K562 (cell line): ENCODE measurements around the gene HTR4. TPM values are rescaled to one million over a fixed set of nuclear protein-coding genes. Genes with fewer than 3 reads are reported as not detected.
A peak's percentile ranks its signal among the peaks of the same experiment; 100 is the strongest.

Experiments
- ATF3 ChIP-seq, 2 experiments: fragments of 450-650 bp in 1 of 2; sonication (generic) in 1 of 2; formaldehyde crosslinking in 1 of 2; IDR thresholded peaks in 1 of 2; conservative IDR thresholded peaks in 1 of 2; 2 replicates each; pipeline versions ENCODE4 v1.6.1 to v1.8.1; 2016 to 2023; ENCODE audit warnings: mild to moderate bottlenecking in 2 of 2, moderate library complexity in 2 of 2, inconsistent platforms in 1 of 2, missing genetic modification reagents in 1 of 2
- DACH1 ChIP-seq: fragments of 450-650 bp; IDR thresholded peaks from 2 replicates; pipeline ENCODE4 v1.6.1; 2018; ENCODE audit not compliant: partially characterized antibody
- FOXM1 ChIP-seq, 2 experiments: fragments of 450-650 bp in 1 of 2; sonication (generic) in 1 of 2; formaldehyde crosslinking in 1 of 2; IDR thresholded peaks; 2 replicates each; pipeline versions ENCODE4 v1.6.1 to v1.9.0; 2017 to 2022; ENCODE audit warnings: low read depth in 2 of 2, mild to moderate bottlenecking in 2 of 2, missing genetic modification reagents in 1 of 2, moderate library complexity in 1 of 2
- GTF2B ChIP-seq: IDR thresholded peaks from 2 replicates; pipeline ENCODE4 v1.6.1; 2011; ENCODE audit not compliant: insufficient read length; ENCODE audit errors: extremely low read depth
- KDM4B ChIP-seq, 2 experiments: fragments of 450-650 bp in 1 of 2; sonication (generic) in 1 of 2; IDR thresholded peaks; 2 replicates each; pipeline ENCODE4 v1.6.1; 2016 to 2017; ENCODE audit warnings: borderline replicate concordance in 2 of 2, antibody characterized with exemption in 1 of 2, low read depth in 1 of 2, mild to moderate bottlenecking in 1 of 2
- KLF10 ChIP-seq: fragments of 250-450 bp; sonication (Bioruptor Pico); IDR thresholded peaks from 2 replicates; pipeline ENCODE4 v1.6.1; 2021; ENCODE audit warnings: matching md5 sums
- NFYB ChIP-seq: IDR thresholded peaks from 2 replicates; pipeline ENCODE4 v1.6.1; 2011; ENCODE audit warnings: mild to moderate bottlenecking, moderate library complexity; ENCODE audit not compliant: insufficient read length; ENCODE audit errors: extremely low read depth
- OTX1 ChIP-seq: fragments of 450-650 bp; formaldehyde crosslinking; IDR thresholded peaks from 2 replicates; pipeline ENCODE4 v1.4.0; 2022; ENCODE audit warnings: mild to moderate bottlenecking
- POLR2AphosphoS5 ChIP-seq: IDR thresholded peaks from 2 replicates; pipeline ENCODE4 v1.6.1; 2011; ENCODE audit warnings: mild to moderate bottlenecking, low read depth, low read length, moderate library complexity; ENCODE audit not compliant: control insufficient read depth, insufficient read depth
- POLR3G ChIP-seq: IDR thresholded peaks from 2 replicates; pipeline ENCODE4 v1.6.1; 2011; ENCODE audit not compliant: insufficient read length, insufficient replicate concordance; ENCODE audit errors: extremely low read depth
- TCF15 ChIP-seq: fragments of 250-450 bp; sonication (Bioruptor Pico); IDR thresholded peaks from 2 replicates; pipeline ENCODE4 v1.8.0; 2022; ENCODE audit warnings: moderate library complexity, mild to moderate bottlenecking, inconsistent platforms
- TCF7 ChIP-seq: sonication (generic); IDR thresholded peaks from 2 replicates; pipeline ENCODE4 v1.6.1; 2016; ENCODE audit warnings: antibody characterized with exemption, borderline replicate concordance
- TEAD4 ChIP-seq, 2 experiments: sonication (generic) in 1 of 2; formaldehyde crosslinking in 1 of 2; IDR thresholded peaks; 2 replicates each; pipeline versions ENCODE4 v1.6.1 to v1.8.0; 2012 to 2022; ENCODE audit warnings: borderline replicate concordance in 1 of 2, inconsistent platforms in 1 of 2, low read length in 1 of 2, mild to moderate bottlenecking in 1 of 2, missing genetic modification reagents in 1 of 2
- TRIM24 ChIP-seq, 2 experiments: fragments of 450-650 bp; IDR thresholded peaks; 2 replicates each; pipeline ENCODE4 v1.6.1; 2016
- YBX1 ChIP-seq: fragments of 450-650 bp; IDR thresholded peaks from 2 replicates; pipeline ENCODE4 v1.7.1; 2016; ENCODE audit warnings: mild to moderate bottlenecking
- ZBTB2 ChIP-seq: fragments of 450-650 bp; IDR thresholded peaks from 2 replicates; pipeline ENCODE4 v1.6.1; 2016; ENCODE audit warnings: antibody characterized with exemption
- ZC3H4 ChIP-seq: sonication (generic); formaldehyde crosslinking; IDR thresholded peaks from 2 replicates; pipeline ENCODE4 v1.9.0; 2021; ENCODE audit warnings: missing genetic modification reagents, borderline replicate concordance
- ZC3H8 ChIP-seq: fragments of 450-650 bp; IDR thresholded peaks from 2 replicates; pipeline ENCODE4 v1.6.1; 2017
- ZKSCAN1 ChIP-seq: fragments of 150-350 bp; IDR thresholded peaks from 2 replicates; pipeline ENCODE4 v1.6.1; 2016; ENCODE audit warnings: low read depth, low read length
- ZNF133 ChIP-seq: fragments of 250-450 bp; sonication (Bioruptor Pico); IDR thresholded peaks from 2 replicates; pipeline ENCODE4 v1.4.0; 2020; ENCODE audit warnings: mild to moderate bottlenecking
- ZNF449 ChIP-seq: fragments of 250-450 bp; sonication (Bioruptor Pico); IDR thresholded peaks from 2 replicates; pipeline ENCODE4 v1.8.0; 2022; ENCODE audit warnings: moderate library complexity, mild to moderate bottlenecking, inconsistent platforms
- ZNF707 ChIP-seq: fragments of 250-450 bp; sonication (Bioruptor Pico); conservative IDR thresholded peaks from 2 replicates; pipeline ENCODE4 v1.8.0; 2022; ENCODE audit warnings: inconsistent platforms, mild to moderate bottlenecking, moderate library complexity
- polyA plus RNA-seq, 8 experiments: library from polyadenylated mRNA; depleted of rRNA in 4 of 8; stranded (reverse) in 5 of 8; unstranded in 3 of 8; fragments of >200 nt; fragmentation: Nextera tagmentation in 2 of 8; fragmentation: Illumina TruSeq in 1 of 8; extraction: Ambion mirVana in 2 of 8; extraction: Trizol in 1 of 8; gene quantifications; 2 replicates each; pipeline versions ENCODE4 v1.2.1 to v1.2.3, GENCODE V29; 2011 to 2014; ENCODE audit warnings: inconsistent platforms in 1 of 8, missing spikeins in 1 of 8
- total RNA-seq, 7 experiments: library from RNA; depleted of rRNA in 6 of 7; stranded (reverse); fragments of >200 nt in 6 of 7; fragmentation: Illumina TruSeq in 2 of 7; extraction: Trizol in 2 of 7; gene quantifications; 2 replicates each; pipeline versions ENCODE4 v1.2.1 to v1.2.3, GENCODE V29; 2011 to 2021; ENCODE audit warnings: low replicate concordance in 1 of 7

HTR4 gene
- total and polyA plus RNA-seq, 9 of the 15 experiments (the other 6 are each of a cell fraction or from before 2014, with no cell fraction given), result 0.13 TPM; not detected in 8

GRCh38 chr5:148682058-148683026 lies 28.0 kb upstream of the HTR4 start (continued):
- TF ChIP-seq TEAD4 (IDR thresholded peaks at IDR 0.05; ENCODE audit: low read length), result peak; percentile 95
- TF ChIP-seq TEAD4 (CRISPR knock-in tag; IDR thresholded peaks at IDR 0.05; ENCODE audit: borderline replicate concordance), result no peak
- no peak for TF ChIP-seq POLR3G
- no peak for TF ChIP-seq ZNF707 (CRISPR knock-in tag)
- TF ChIP-seq ZKSCAN1, result no peak
- TF ChIP-seq NFYB, result no peak
- TF ChIP-seq ATF3 (IDR thresholded peaks at IDR 0.05), result peak; percentile 33; the same call in 1 of the 2 replicates
- no peak for TF ChIP-seq ATF3 (CRISPR knock-in tag; conservative IDR thresholded peaks at IDR 0.05)
- TF ChIP-seq GTF2B, result no peak
- TF ChIP-seq ZC3H8, result no peak
- no peak for TF ChIP-seq OTX1 (CRISPR knock-in tag)
- TF ChIP-seq ZC3H4, result no peak
- TF ChIP-seq TRIM24 (IDR thresholded peaks at IDR 0.05), result peak; percentile 73 to 88; a peak in 2 of 4 replicates
- TF ChIP-seq KDM4B (IDR thresholded peaks at IDR 0.05; ENCODE audit: borderline replicate concordance in 2 of 2, low read depth in 1 of 2), result no peak
- TF ChIP-seq ZBTB2, result no peak
- TF ChIP-seq POLR2AphosphoS5, result peak; percentile 76; the same call in 1 of the 2 replicates
- TF ChIP-seq ZNF133 (CRISPR knock-in tag), result no peak
- no peak for TF ChIP-seq ZNF449 (CRISPR knock-in tag)
- TF ChIP-seq TCF15, result no peak
- no peak for TF ChIP-seq YBX1
- TF ChIP-seq KLF10 (CRISPR knock-in tag), result no peak
- no peak for TF ChIP-seq DACH1
- peak; percentile 91 for TF ChIP-seq FOXM1 (IDR thresholded peaks at IDR 0.05; ENCODE audit: low read depth)
- no peak for TF ChIP-seq FOXM1 (CRISPR knock-in tag; IDR thresholded peaks at IDR 0.05; ENCODE audit: low read depth)
- TF ChIP-seq TCF7, result no peak
